Measurements from ENCODE around the gene SNRPA.
"Not testable (repeated sequence)": the region's sequence is repeated elsewhere in the genome, so short reads cannot be mapped to it uniquely, and the experiment has no call there.

The SNRPA gene

DNA sequence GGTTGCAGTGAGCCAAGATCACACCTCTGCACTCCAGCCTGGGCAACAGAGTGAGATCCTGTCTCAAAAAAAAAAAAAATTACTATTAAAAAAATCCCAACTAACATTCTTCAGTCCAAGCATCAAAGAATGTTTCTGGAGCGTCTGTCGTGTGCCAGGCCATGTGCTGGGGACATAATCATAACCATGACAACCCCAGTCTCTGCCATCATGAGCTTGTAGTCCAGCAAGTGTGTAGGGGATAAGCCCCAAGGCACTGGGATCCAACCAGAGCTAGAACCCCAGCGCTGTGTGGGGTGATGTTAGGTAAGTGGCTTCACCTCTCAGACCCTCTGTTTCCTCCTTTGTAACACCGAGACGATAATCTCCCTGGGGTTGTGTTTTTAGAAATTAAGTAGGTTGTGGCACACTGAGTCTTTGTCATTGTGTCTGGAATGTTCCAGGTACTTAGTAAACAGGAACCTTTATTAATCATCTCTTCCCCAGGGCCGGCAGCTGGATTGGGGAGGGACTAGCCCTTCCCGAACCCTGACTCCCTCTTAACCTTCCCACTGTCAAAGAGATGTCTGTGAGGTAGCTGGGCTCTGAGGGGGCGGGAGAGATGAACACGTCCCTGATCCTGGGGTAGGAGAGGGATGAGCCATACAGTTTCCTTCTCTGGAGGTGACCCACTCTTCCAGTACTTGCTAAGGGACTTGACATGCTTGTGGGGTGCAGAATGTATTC, 28.9 kb upstream of the SNRPA start:
- no peak for DNase-seq

- no peak for DNase-seq
Measured at GRCh38 chr19:40723661-40724254, 27.2 kb upstream of the SNRPA start.

DNA sequence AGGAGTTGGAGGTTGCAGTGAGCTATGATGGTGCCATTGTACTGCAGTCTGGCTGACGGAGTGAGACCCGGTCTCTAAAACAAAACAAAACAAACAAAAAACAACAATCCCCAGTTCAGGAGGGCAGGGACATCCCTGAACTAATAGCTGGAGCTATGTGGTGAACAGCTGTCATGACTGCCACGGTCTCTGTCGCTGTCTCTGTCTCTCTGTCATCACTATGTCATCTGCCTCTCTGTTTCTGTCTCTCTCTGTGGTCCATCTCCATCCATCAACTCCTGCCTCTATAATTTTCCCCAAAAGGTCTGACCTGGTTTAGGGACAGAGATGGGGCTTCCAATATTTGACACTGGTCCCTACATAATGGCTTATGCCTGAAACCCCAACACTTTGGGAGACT, 26.7 kb upstream of the SNRPA start:
- no peak for DNase-seq

DNA sequence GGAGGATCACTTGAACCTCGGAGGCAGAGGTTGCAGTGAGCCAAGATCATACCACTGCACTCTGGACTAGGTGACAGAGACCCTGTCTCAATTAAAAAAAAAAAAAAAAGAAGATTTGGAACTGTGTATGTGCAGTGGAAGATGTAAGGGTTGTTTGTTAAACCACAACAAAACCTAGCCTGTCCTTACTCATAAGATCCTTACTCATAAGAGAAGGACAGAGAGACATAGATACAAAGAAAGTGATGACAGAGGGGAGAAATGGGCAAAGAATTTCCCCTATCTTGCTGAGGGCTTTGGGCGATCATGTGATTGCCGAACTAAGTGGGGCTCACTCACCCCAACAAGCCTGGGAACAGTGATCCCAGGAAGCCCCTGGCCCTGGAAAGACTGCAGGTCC, 26.1 kb upstream of the SNRPA start:
- no peak for DNase-seq

- DNase-seq, result no peak
Measured at GRCh38 chr19:40726279-40726678, 24.7 kb upstream of the SNRPA start.

DNA sequence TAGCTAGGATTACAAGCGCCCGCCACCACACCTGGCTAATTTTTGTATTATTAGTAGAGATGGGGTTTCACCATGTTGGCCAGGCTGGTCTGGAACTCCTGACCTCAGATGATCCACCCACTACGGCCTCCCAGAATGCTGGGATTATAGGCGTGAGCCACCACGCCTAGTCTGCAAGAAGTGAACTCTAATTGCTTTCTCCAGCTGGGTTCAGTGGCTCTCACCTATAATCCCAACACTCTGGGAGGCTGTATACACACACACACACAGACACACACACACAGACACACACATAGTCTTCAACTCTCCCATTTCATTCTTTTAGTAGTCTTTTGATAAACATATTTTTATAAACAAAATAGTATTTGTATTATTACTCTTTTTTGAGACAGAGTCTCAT, 20.9 kb upstream of the SNRPA start:
- DNase-seq, result not testable (repeated sequence)

- not testable (repeated sequence) for DNase-seq
Measured at GRCh38 chr19:40732304-40732703, 18.7 kb upstream of the SNRPA start.

GRCh38 chr19:40733149-40733548, 17.9 kb upstream of the SNRPA start:
- DNase-seq, result no peak

DNA sequence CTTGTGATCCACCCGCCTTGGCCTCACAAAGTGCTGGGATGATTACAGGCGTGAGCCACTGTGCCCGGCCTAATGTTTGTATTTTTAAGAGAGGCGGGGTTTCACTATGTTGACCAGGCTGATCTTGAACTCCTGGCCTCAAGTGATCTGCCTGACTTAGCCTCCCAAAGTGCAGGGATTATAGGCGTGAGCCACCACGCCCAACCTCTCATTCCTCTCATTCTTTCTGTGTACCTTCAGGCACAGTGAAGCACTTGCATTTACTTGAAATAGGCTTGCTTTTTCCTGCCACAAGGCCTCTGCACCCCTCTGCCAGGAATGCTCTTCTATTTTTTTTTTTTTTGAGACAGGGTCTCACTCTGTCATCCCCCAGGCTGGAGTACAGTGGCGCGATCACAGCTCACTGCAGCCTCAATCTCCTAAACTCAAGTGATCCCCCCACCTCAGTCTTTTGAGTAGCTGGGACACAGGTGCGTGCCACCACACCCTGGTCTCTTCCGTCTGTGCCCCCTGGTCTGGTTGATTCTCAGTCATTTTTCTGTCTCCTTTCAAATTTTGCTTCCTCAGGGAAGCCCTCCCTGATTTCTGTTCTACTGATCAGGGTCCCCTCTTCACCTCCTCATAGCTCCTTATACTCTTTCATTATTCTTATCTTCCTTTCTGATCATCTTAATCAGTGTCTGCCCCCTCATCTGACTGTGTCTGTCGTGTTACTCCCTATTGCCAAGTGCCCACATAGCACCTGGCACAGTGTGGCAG, 15.8 kb upstream of the SNRPA start:
- DNase-seq, result no peak

GRCh38 chr19:40736661-40737060, 14.3 kb upstream of the SNRPA start:
- no peak for DNase-seq

GRCh38 chr19:40737102-40737644, 13.8 kb upstream of the SNRPA start:
- no peak for DNase-seq

GRCh38 chr19:40739030-40739839, 11.8 kb upstream of the SNRPA start:
- DNase-seq, result no peak

DNA sequence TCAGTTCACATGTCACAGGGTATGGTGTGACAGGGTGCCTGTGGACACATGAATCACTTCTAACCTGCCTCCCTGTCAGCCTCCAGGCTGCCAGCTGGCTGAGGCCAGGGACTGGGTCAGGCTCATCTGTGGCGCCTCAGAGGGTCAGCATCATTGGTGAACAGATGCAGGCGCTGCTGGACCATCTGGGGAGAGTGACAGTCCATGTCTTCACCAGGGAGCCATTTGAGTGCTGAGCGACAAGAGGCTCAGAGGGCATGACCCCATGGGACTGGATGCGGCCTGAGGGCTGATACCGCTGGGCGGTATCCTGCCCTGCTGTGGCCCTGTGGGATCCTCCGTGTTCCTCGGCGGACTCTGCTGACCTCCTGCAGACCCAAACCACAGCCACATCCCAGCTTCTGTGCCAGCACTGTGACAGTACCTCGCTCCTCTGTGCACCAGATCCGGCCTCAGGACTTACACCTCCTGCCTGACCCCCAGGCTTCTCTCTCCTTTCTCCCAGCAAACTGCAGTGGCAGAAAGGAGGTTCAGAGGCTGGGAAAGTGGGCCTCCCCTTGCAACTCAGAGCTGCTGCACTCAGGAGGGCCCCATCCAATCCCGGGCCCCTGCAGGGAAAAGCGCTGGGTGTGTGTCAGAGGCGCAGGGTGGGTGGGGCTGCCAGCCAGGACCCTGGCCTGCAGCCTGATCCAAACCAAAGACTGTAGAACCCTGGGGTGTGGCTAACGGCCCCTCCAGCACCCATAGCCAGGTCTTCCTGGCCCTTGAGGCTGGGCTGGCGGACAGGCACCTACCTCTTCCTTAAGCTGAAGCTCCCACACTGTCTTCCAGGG, 10.9 kb upstream of the SNRPA start:
- no peak for DNase-seq

GRCh38 chr19:40740747-40741146, 10.3 kb upstream of the SNRPA start:
- no peak for DNase-seq

GRCh38 chr19:40741527-40742390, 9.2 kb upstream of the SNRPA start:
- no peak for DNase-seq

- no peak for DNase-seq
Measured at GRCh38 chr19:40742477-40742876, 8.5 kb upstream of the SNRPA start.

- no peak for DNase-seq
Measured at GRCh38 chr19:40742886-40743285, 8.1 kb upstream of the SNRPA start.

DNA sequence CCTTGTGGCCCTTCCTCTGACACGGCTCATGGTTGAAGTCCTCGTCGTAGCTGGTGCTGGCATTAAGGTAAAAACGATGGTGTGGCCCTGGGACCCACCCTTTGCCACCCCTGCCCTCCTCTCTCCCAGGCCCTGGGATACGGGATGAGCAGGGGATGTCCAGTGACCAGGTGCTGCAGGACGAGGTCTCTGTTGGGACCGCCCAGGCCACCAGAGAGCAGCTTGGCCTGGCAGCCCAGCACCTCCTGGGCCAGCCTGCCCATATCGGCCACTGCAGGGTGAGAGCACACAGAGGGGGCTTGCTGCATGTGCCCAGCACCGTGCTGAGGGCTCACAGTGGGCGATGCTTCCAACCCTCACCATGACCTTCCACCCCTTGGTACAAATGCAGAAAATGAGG, 7.1 kb upstream of the SNRPA start:
- no peak for DNase-seq

- DNase-seq, result no peak
Measured at GRCh38 chr19:40744554-40745401, 6.2 kb upstream of the SNRPA start.

- DNase-seq, result no peak
Measured at GRCh38 chr19:40745402-40745780, 5.6 kb upstream of the SNRPA start.

Measured in KG1 (cell line).